PFSK-1 (cell line): Measurements from ENCODE around the gene GPR18.

Experiments
- FOXP2 ChIP-seq: optimal IDR thresholded peaks from 2 replicates; pipeline ENCODE3; 2011; ENCODE audit warnings: borderline replicate concordance, control low read depth, inconsistent platforms; ENCODE audit not compliant: insufficient read depth; ENCODE audit errors: extremely low read length, extremely low read depth
- POLR2AphosphoS5 ChIP-seq: IDR thresholded peaks from 2 replicates; pipeline ENCODE4 v1.6.1; 2012; ENCODE audit warnings: low read depth, mild to moderate bottlenecking, control low read depth, low read length, moderate library complexity
- REST ChIP-seq, 2 experiments: IDR thresholded peaks; 2 replicates each; pipeline versions ENCODE4 v1.6.1 to v1.8.0; 2011 to 2012; ENCODE audit warnings: low read depth in 2 of 2, low read length in 2 of 2, control low read depth in 1 of 2, inconsistent platforms in 1 of 2, mild to moderate bottlenecking in 1 of 2, moderate library complexity in 1 of 2; ENCODE audit not compliant: insufficient read depth in 1 of 2
- SIN3A ChIP-seq: IDR thresholded peaks from 2 replicates; pipeline ENCODE4 v1.6.1; 2012; ENCODE audit warnings: mild to moderate bottlenecking, low read length, moderate library complexity, borderline replicate concordance; ENCODE audit not compliant: insufficient read depth
- TAF1 ChIP-seq: IDR thresholded peaks from 2 replicates; pipeline ENCODE4 v1.6.1; 2012; ENCODE audit warnings: low read length, control low read depth, borderline replicate concordance; ENCODE audit not compliant: insufficient read depth

- no peak for TF ChIP-seq TAF1
- TF ChIP-seq POLR2AphosphoS5, result no peak
- no peak for TF ChIP-seq REST (IDR thresholded peaks at IDR 0.05; ENCODE audit: insufficient read depth in 1 of 2, low read depth in 2 of 2, low read length in 2 of 2)
- no peak for TF ChIP-seq SIN3A
- TF ChIP-seq FOXP2, result no peak
Observed at GRCh38 chr13:99281811-99282263, 23.7 kb upstream of the GPR18 start.
